Suprapubic skin (tissue), 4 donors: Measurements from ENCODE around the gene MDM1. TPM values are rescaled to one million over a fixed set of nuclear protein-coding genes. Genes with fewer than 3 reads are reported as not detected.

Experiments
- DNase-seq, 2 donors: peaks; one replicate each; pipeline ENCODE4 v3.0.0-alpha.2; 2019; ENCODE audit warnings: low spot score in 2 of 2
- H3K27ac ChIP-seq: fragments of 200-600 bp; sonication (generic); one replicate; pipeline ENCODE4 v1.5.1; 2019
- H3K27me3 ChIP-seq: fragments of 200-600 bp; sonication (generic); one replicate; pipeline ENCODE4 v1.5.1; 2019
- H3K36me3 ChIP-seq: fragments of 200-600 bp; sonication (generic); one replicate; pipeline ENCODE4 v1.5.1; 2019
- H3K4me1 ChIP-seq: fragments of 200-600 bp; sonication (generic); one replicate; pipeline ENCODE4 v1.5.1; 2019
- H3K4me3 ChIP-seq: fragments of 200-600 bp; sonication (generic); one replicate; pipeline ENCODE4 v1.5.1; 2019; ENCODE audit warnings: mild to moderate bottlenecking
- H3K9me3 ChIP-seq: fragments of 200-600 bp; sonication (generic); one replicate; pipeline ENCODE4 v1.5.1; 2019
- CTCF ChIP-seq, 2 donors: fragments of 200-600 bp in 1 of 2; fragments of 450-650 bp in 1 of 2; sonication (generic) in 1 of 2; IDR thresholded peaks; one replicate each; pipeline ENCODE4 v1.5.1; 2016 to 2019; ENCODE audit warnings: antibody characterized with exemption in 2 of 2, mild to moderate bottlenecking in 1 of 2, moderate library complexity in 1 of 2
- EP300 ChIP-seq: sonication (generic); formaldehyde crosslinking; IDR thresholded peaks from one replicate; pipeline ENCODE4 v1.6.1; 2017; ENCODE audit warnings: antibody characterized with exemption
- POLR2A ChIP-seq, 2 donors: fragments of 450-650 bp; IDR thresholded peaks; one replicate each; pipeline ENCODE4 v1.6.1; 2017; ENCODE audit warnings: antibody characterized with exemption in 2 of 2, mild to moderate bottlenecking in 2 of 2, moderate library complexity in 2 of 2
- POLR2AphosphoS5 ChIP-seq, 3 donors: sonication (generic); formaldehyde crosslinking; IDR thresholded peaks; one replicate each; pipeline ENCODE4 v1.6.1; 2017; ENCODE audit warnings: antibody characterized with exemption in 3 of 3
- WGBS: methylation state at CpG from one replicate; pipeline ENCODE4 v1.1.5; 2018; 5-methylcytosine and 5-hydroxymethylcytosine counted together
- total RNA-seq, 4 donors: library from RNA; depleted of rRNA; stranded (reverse); fragments of >200 nt; gene quantifications; one replicate each; pipeline ENCODE4 v1.1.0, GENCODE V29; 2016

The MDM1 gene
- total RNA-seq, 4 donors from 2014 or later = 4.1 to 10.2 (median 7.0) TPM

- Histone ChIP-seq H3K4me3 (no peak overlapping the region), H3K27me3 (no peaks in the 10 kb centered on the region), H3K27ac (no peak overlapping the region), H3K9me3 (no peaks in the 10 kb centered on the region), H3K36me3 (peaks cover 17% of the 10 kb centered on the region), H3K4me1 (peaks cover 16% of the 10 kb centered on the region)
- WGBS = 70% methylated on average over 3 of the region's 3 CpGs
- TF ChIP-seq EP300 (no peak), POLR2A (IDR thresholded peaks at IDR 0.05) (no peak), POLR2AphosphoS5 (IDR thresholded peaks at IDR 0.05) (no peak), CTCF (IDR thresholded peaks at IDR 0.05) (no peak)
- DNase-seq = no peak
Observed at GRCh38 chr12:68327896-68328295, 4.3 kb downstream of the MDM1 start.

- Histone ChIP-seq H3K36me3 (peaks cover 25% of the 10 kb centered on the region), H3K27ac (no peak overlapping the region), H3K4me1 (peaks cover 9% of the 10 kb centered on the region), H3K9me3 (no peaks in the 10 kb centered on the region), H3K4me3 (no peak overlapping the region), H3K27me3 (no peaks in the 10 kb centered on the region)
- no peak for TF ChIP-seq POLR2A (IDR thresholded peaks at IDR 0.05)
- WGBS = 94% methylated on average over 3 of the region's 3 CpGs
- no peak for DNase-seq
Observed at GRCh38 chr12:68326716-68327115, 5.4 kb downstream of the MDM1 start.

GRCh38 chr12:68325966-68326365, 6.2 kb downstream of the MDM1 start:
- no peak for DNase-seq
- TF ChIP-seq EP300 (no peak), POLR2A (IDR thresholded peaks at IDR 0.05) (no peak), POLR2AphosphoS5 (IDR thresholded peaks at IDR 0.05) (no peak), CTCF (IDR thresholded peaks at IDR 0.05) (no peak)
- Histone ChIP-seq H3K4me3 (no peak overlapping the region), H3K36me3 (peaks cover 25% of the 10 kb centered on the region), H3K27me3 (no peaks in the 10 kb centered on the region), H3K9me3 (no peaks in the 10 kb centered on the region), H3K4me1 (peaks cover 2% of the 10 kb centered on the region), H3K27ac (no peak overlapping the region)
- 67% methylated on average over 1 of the region's 1 CpG for WGBS

GRCh38 chr12:68324531-68324930, 7.6 kb downstream of the MDM1 start:
- Histone ChIP-seq H3K27me3 (no peaks in the 10 kb centered on the region), H3K27ac (no peak overlapping the region), H3K4me1 (no peaks in the 10 kb centered on the region), H3K36me3 (peaks cover 25% of the 10 kb centered on the region), H3K4me3 (no peak overlapping the region), H3K9me3 (no peaks in the 10 kb centered on the region)
- WGBS = 79% methylated on average over 3 of the region's 3 CpGs
- TF ChIP-seq POLR2AphosphoS5 (IDR thresholded peaks at IDR 0.05) (no peak), CTCF (IDR thresholded peaks at IDR 0.05) (no peak), POLR2A (IDR thresholded peaks at IDR 0.05) (no peak), EP300 (no peak)
- DNase-seq = no peak

GRCh38 chr12:68321140-68321539, 11.0 kb downstream of the MDM1 start:
- WGBS = 83% methylated on average over 2 of the region's 2 CpGs

GRCh38 chr12:68319988-68320623, 12.1 kb downstream of the MDM1 start:
- TF ChIP-seq EP300 (no peak), CTCF (IDR thresholded peaks at IDR 0.05) (no peak), POLR2A (IDR thresholded peaks at IDR 0.05) (no peak), POLR2AphosphoS5 (IDR thresholded peaks at IDR 0.05) (no peak)
- no peak for DNase-seq
- Histone ChIP-seq H3K27me3 (no peaks in the 10 kb centered on the region), H3K9me3 (no peaks in the 10 kb centered on the region), H3K4me1 (no peaks in the 10 kb centered on the region), H3K36me3 (peaks cover 11% of the 10 kb centered on the region), H3K27ac (peak overlapping the region; percentile 43), H3K4me3 (no peak overlapping the region)
- WGBS = 70% methylated on average over 11 of the region's 11 CpGs

More at GRCh38 chr12:68321140-68321539, 11.0 kb downstream of the MDM1 start:
- Histone ChIP-seq H3K27me3 (no peaks in the 10 kb centered on the region), H3K9me3 (no peaks in the 10 kb centered on the region), H3K4me1 (no peaks in the 10 kb centered on the region), H3K4me3 (no peak overlapping the region), H3K27ac (no peak overlapping the region), H3K36me3 (peaks cover 17% of the 10 kb centered on the region)
- no peak for TF ChIP-seq EP300
- DNase-seq = no peak
